DND-41 (cell line): ENCODE measurements around the gene MYCN.

Experiments used
- CTCF ChIP-seq: IDR thresholded peaks from 2 replicates; pipeline ENCODE4 v1.5.1; 2012; ENCODE audit warnings: borderline replicate concordance, low read length, moderate library complexity, mild to moderate bottlenecking; ENCODE audit not compliant: poor library complexity, severe bottlenecking; ENCODE audit errors: extremely low read depth
- EZH2 ChIP-seq: IDR thresholded peaks from 3 replicates; pipeline ENCODE4 v1.6.1; 2012; ENCODE audit warnings: borderline replicate concordance, low read depth, mild to moderate bottlenecking, moderate library complexity, low read length, inconsistent platforms; ENCODE audit not compliant: severe bottlenecking

- TF ChIP-seq CTCF (no peak), EZH2 (no peak)
These were observed 40.3 kb downstream of the MYCN start for GRCh38 chr2:15980605-15981098.
